ENCODE results near the gene MEGF9. TPM values are rescaled to one million over a fixed set of nuclear protein-coding genes. Genes with fewer than 3 reads are reported as not detected.

The MEGF9 gene
- polyA plus RNA-seq, 1 of the 3 experiments (the other 2 are of a cell fraction) = 1.8 TPM

- peak; percentile 26 for DNase-seq
- H3K4me3 ChIP-seq (ENCODE audit: low read depth in 2 of 2, low read length in 1 of 2) = no peak overlapping the region
- peak overlapping the region; percentile 45 for H3K4me2 ChIP-seq
- peak; percentile 79 for TF ChIP-seq NFIC (IDR thresholded peaks at IDR 0.05; ENCODE audit: borderline replicate concordance)
- no peak for TF ChIP-seq FOXM1 (IDR thresholded peaks at IDR 0.05; ENCODE audit: low read depth)
- no peak for TF ChIP-seq TAF1 (IDR thresholded peaks at IDR 0.05; ENCODE audit: borderline replicate concordance, low read depth, low read length)
- TF ChIP-seq SIN3A (IDR thresholded peaks at IDR 0.05; ENCODE audit: borderline replicate concordance, low read depth, low read length) = no peak
- TF ChIP-seq ELF1 (IDR thresholded peaks at IDR 0.05) = no peak
- TF ChIP-seq RFX5 (IDR thresholded peaks at IDR 0.05; ENCODE audit: low read length) = no peak
- TF ChIP-seq GABPA (IDR thresholded peaks at IDR 0.05; ENCODE audit: low read depth) = no peak
- TF ChIP-seq POLR2AphosphoS5 (IDR thresholded peaks at IDR 0.05; ENCODE audit: low read depth, low read length) = no peak
- TF ChIP-seq ZBTB33 (IDR thresholded peaks at IDR 0.05; ENCODE audit: borderline replicate concordance, low read depth) = no peak
- TF ChIP-seq TCF12 (IDR thresholded peaks at IDR 0.05) = peak; percentile 83
- TF ChIP-seq RCOR1 (IDR thresholded peaks at IDR 0.05; ENCODE audit: low read length) = no peak
- peak; percentile 15 to 48; a peak in 1 of 4 replicates for TF ChIP-seq EP300 (IDR thresholded peaks at IDR 0.05; ENCODE audit: borderline replicate concordance in 1 of 2, low read depth in 1 of 2, low read length in 1 of 2)
- no peak for TF ChIP-seq NRF1 (IDR thresholded peaks at IDR 0.05; ENCODE audit: low read depth, low read length)
- no peak for TF ChIP-seq YY1 (IDR thresholded peaks at IDR 0.05; ENCODE audit: low read depth)
- no peak for TF ChIP-seq FOXJ3 (CRISPR knock-in tag; IDR thresholded peaks at IDR 0.05)
- 0 out of 2 replicates have a peak, but pooled peaks have one; percentile 16 for TF ChIP-seq MAX (IDR thresholded peaks at IDR 0.05; ENCODE audit: low read depth)
- no peak for TF ChIP-seq IRF3 (IDR thresholded peaks at IDR 0.05; ENCODE audit: low read depth, low read length)
- TF ChIP-seq MEF2A (IDR thresholded peaks at IDR 0.05; ENCODE audit: borderline replicate concordance, low read depth) = no peak
- no peak for TF ChIP-seq JUND (IDR thresholded peaks at IDR 0.05)
- TF ChIP-seq USF1 (IDR thresholded peaks at IDR 0.05; ENCODE audit: borderline replicate concordance, low read depth) = peak; percentile 49; the same call in 1 of the 2 replicates
- TF ChIP-seq RAD21 (IDR thresholded peaks at IDR 0.05; ENCODE audit: low read length) = no peak
- TF ChIP-seq GATA2 (CRISPR knock-in tag; IDR thresholded peaks at IDR 0.05) = no peak
- TF ChIP-seq SMC3 (IDR thresholded peaks at IDR 0.05; ENCODE audit: low read depth, low read length) = no peak
- TF ChIP-seq TEAD4 (IDR thresholded peaks at IDR 0.05; ENCODE audit: borderline replicate concordance, insufficient read depth) = 0 out of 2 replicates have a peak, but pooled peaks have one; percentile 23
- TF ChIP-seq CHD2 (IDR thresholded peaks at IDR 0.05; ENCODE audit: low read length, partially characterized antibody) = no peak
- TF ChIP-seq REST (IDR thresholded peaks at IDR 0.05; ENCODE audit: low read depth, low read length) = no peak
- TF ChIP-seq MXI1 (IDR thresholded peaks at IDR 0.05; ENCODE audit: low read depth, low read length) = peak; percentile 55; the same call in 1 of the 2 replicates
- TF ChIP-seq PBX3 (IDR thresholded peaks at IDR 0.05) = peak; percentile 81
Observed at GRCh38 chr9:120698766-120699165, 15.5 kb downstream of the MEGF9 start.

More at GRCh38 chr9:120698766-120699165, 15.5 kb downstream of the MEGF9 start:
- Histone ChIP-seq H3K9me2 (no peaks in the 10 kb centered on the region), H4K20me1 (ENCODE audit: insufficient read depth) (no peaks in the 10 kb centered on the region), H3F3A (replicated peaks; ENCODE audit: insufficient read depth) (peaks cover 34% of the 10 kb centered on the region), H3K4me1 (ENCODE audit: control insufficient read depth in 1 of 2, insufficient read depth in 2 of 2, low read depth in 1 of 2, low read length in 1 of 2) (peaks cover 9 to 31% of the 10 kb centered on the region in 2 experiments), H3K79me2 (ENCODE audit: insufficient read depth) (0 out of 2 replicates have a peak, but pooled peaks cover 3% of the 10 kb centered on the region), H2AFZ (ENCODE audit: low read depth) (no peak overlapping the region), H3K27me3 (ENCODE audit: insufficient read depth) (no peaks in the 10 kb centered on the region), H3K9ac (no peak overlapping the region), H3K9me3 (no peaks in the 10 kb centered on the region), H3K36me3 (replicated peaks in 1 of 2; ENCODE audit: control insufficient read depth in 1 of 2, insufficient read depth in 2 of 2, low read length in 1 of 2) (no peaks in the 10 kb centered on the region), H3K27ac (ENCODE audit: low read depth in 2 of 2, low read length in 1 of 2) (peak overlapping the region; percentile 16 to 39; a peak in 3 of 4 replicates)
- WGBS (ENCODE audit: low lambda C conversion rate) = 9% methylated on average over 2 of the region's 2 CpGs
- ChIA-PET CTCF (no interaction called here), POLR2A (no interaction called here)

All from SK-N-SH (cell line).